ENCODE results near the gene TGOLN2. TPM values are rescaled to one million over a fixed set of nuclear protein-coding genes. Genes with fewer than 3 reads are reported as not detected.
"Not testable (repeated sequence)": the region's sequence is repeated elsewhere in the genome, so short reads cannot be mapped to it uniquely, and the experiment has no call there.

TGOLN2 gene
- total RNA-seq, 2 donors from 2014 or later = 89.3 to 99.5 TPM

GRCh38 chr2:85342156-85342555 lies 14.4 kb upstream of the TGOLN2 start:
- H3K4me1 ChIP-seq = no peaks in the 10 kb centered on the region
- H3K36me3 ChIP-seq = peaks cover 29% of the 10 kb centered on the region
- no peak for DNase-seq (ENCODE audit: low spot score)
- TF ChIP-seq CTCF (IDR thresholded peaks at IDR 0.05) = no peak
- no peak overlapping the region for H3K27ac ChIP-seq
- H3K27me3 ChIP-seq = no peaks in the 10 kb centered on the region
- H3K4me3 ChIP-seq = no peak overlapping the region
- H3K9me3 ChIP-seq = no peaks in the 10 kb centered on the region

GRCh38 chr2:85341269-85342029 lies 13.7 kb upstream of the TGOLN2 start:
- Histone ChIP-seq H3K36me3 (peaks cover 24% of the 10 kb centered on the region), H3K9me3 (no peaks in the 10 kb centered on the region), H3K27me3 (no peaks in the 10 kb centered on the region)

GRCh38 chr2:85340034-85340892 lies 12.5 kb upstream of the TGOLN2 start:
- no peak for DNase-seq (ENCODE audit: low spot score)
- TF ChIP-seq CTCF (IDR thresholded peaks at IDR 0.05) = no peak
- Histone ChIP-seq H3K4me1 (no peaks in the 10 kb centered on the region), H3K36me3 (peaks cover 13% of the 10 kb centered on the region), H3K27me3 (no peaks in the 10 kb centered on the region), H3K4me3 (no peak overlapping the region), H3K9me3 (no peaks in the 10 kb centered on the region), H3K27ac (no peak overlapping the region)

More at GRCh38 chr2:85341269-85342029, 13.7 kb upstream of the TGOLN2 start:
- no peak for DNase-seq (ENCODE audit: low spot score)
- H3K4me1 ChIP-seq = no peaks in the 10 kb centered on the region
- no peak for TF ChIP-seq CTCF (IDR thresholded peaks at IDR 0.05)
- no peak overlapping the region for H3K4me3 ChIP-seq
- H3K27ac ChIP-seq = no peak overlapping the region

- no peaks in the 10 kb centered on the region for H3K27me3 ChIP-seq
- no peak overlapping the region for H3K27ac ChIP-seq
- TF ChIP-seq CTCF (IDR thresholded peaks at IDR 0.05) = no peak
- H3K4me3 ChIP-seq = no peak overlapping the region
- no peaks in the 10 kb centered on the region for H3K9me3 ChIP-seq
- H3K4me1 ChIP-seq = no peaks in the 10 kb centered on the region
- DNase-seq (ENCODE audit: low spot score) = no peak
- no peaks in the 10 kb centered on the region for H3K36me3 ChIP-seq
Measured at GRCh38 chr2:85334928-85335327, 7.1 kb upstream of the TGOLN2 start.

GRCh38 chr2:85333877-85334276 lies 6.1 kb upstream of the TGOLN2 start:
- H3K9me3 ChIP-seq; H3K27me3 ChIP-seq; H3K4me3 ChIP-seq; H3K4me1 ChIP-seq; H3K36me3 ChIP-seq; DNase-seq (ENCODE audit: low spot score); H3K27ac ChIP-seq: not testable (repeated sequence)

All from right atrium auricular region (tissue), 2 donors.